GM12878 (cell line): ENCODE measurements around the gene PIGN. TPM values are rescaled to one million over a fixed set of nuclear protein-coding genes. Genes with fewer than 3 reads are reported as not detected.

Experiments
- ATAC-seq: fragments of 200-7000 bp; cut with Tn5 transposase; 3 replicates; pipeline ENCODE4 v1.9.1; 2020; ENCODE audit warnings: mild to moderate bottlenecking, moderate library complexity
- BruUV-seq: library from RNA; stranded (reverse); fragments of 400-500 nt; replicated peaks from 2 replicates; lab custom pipeline; 2021; lab: Mats Ljungman, UMichigan
- CTCF ChIA-PET: fragments of 300-600 bp; sonication (Branson Sonifier 250); formaldehyde crosslinking; extraction: SDS; loops from one replicate; lab custom pipeline; 2021; ENCODE audit warnings: inconsistent platforms; lab: Yijun Ruan, JAX
- POLR2A ChIA-PET: fragments of 350-600 bp; formaldehyde crosslinking; extraction: SDS; loops from one replicate; lab custom pipeline; 2021; ENCODE audit warnings: inconsistent platforms; lab: Charles Lee
- RAD21 ChIA-PET: fragments of 300-600 bp; sonication (Branson Sonifier 250); formaldehyde crosslinking; loops from one replicate; lab custom pipeline; 2023; ENCODE audit warnings: antibody characterized with exemption; ENCODE audit not compliant: unreplicated experiment; lab: Charles Lee
- SMC1A ChIA-PET: fragments of 300-600 bp; sonication (Branson Sonifier 250); formaldehyde crosslinking; loops from one replicate; lab custom pipeline; 2023; ENCODE audit not compliant: unreplicated experiment, uncharacterized antibody; lab: Charles Lee
- DNase-seq: peaks from one replicate; pipeline ENCODE4 v3.0.0-alpha.2; 2011; ENCODE audit warnings: low read depth, low spot score
- FAIRE-seq: peaks from 3 replicates; lab custom pipeline; 2011; peaks lifted over from hg19 to GRCh38; lab: Jason Lieb, UNC
- H2AFZ ChIP-seq: 2 replicates; pipeline ENCODE4 v1.6.0; 2011; ENCODE audit warnings: low read depth, low read length, control low read depth; ENCODE audit not compliant: control insufficient read depth
- H3K27ac ChIP-seq: 2 replicates; pipeline ENCODE4 v1.5.1; 2011; ENCODE audit warnings: control low read depth; ENCODE audit not compliant: control insufficient read depth, insufficient read depth
- H3K27me3 ChIP-seq, 2 experiments: replicated peaks in 1 of 2; 2 replicates each; pipeline versions ENCODE4 v1.6.0 to v1.6.1; 2011; ENCODE audit warnings: low read length in 1 of 2; ENCODE audit not compliant: control insufficient read depth in 2 of 2, insufficient read depth in 2 of 2
- H3K36me3 ChIP-seq, 2 experiments: 2 replicates each; pipeline ENCODE4 v1.5.1; 2011; ENCODE audit warnings: low read length in 1 of 2; ENCODE audit not compliant: control insufficient read depth in 2 of 2, insufficient read depth in 2 of 2
- H3K4me1 ChIP-seq: 2 replicates; pipeline ENCODE4 v1.6.1; 2011; ENCODE audit warnings: mild to moderate bottlenecking, low read length, moderate library complexity, mixed read lengths; ENCODE audit not compliant: control insufficient read depth, insufficient read depth
- H3K4me2 ChIP-seq: 2 replicates; pipeline ENCODE4 v1.6.0; 2011; ENCODE audit warnings: control low read depth; ENCODE audit not compliant: control insufficient read depth, insufficient read depth
- H3K4me3 ChIP-seq: fragments of 200-600 bp; sonication (generic); 2 replicates; pipeline ENCODE4 v1.5.1; 2016
- H3K79me2 ChIP-seq: 2 replicates; pipeline ENCODE4 v1.6.0; 2011; ENCODE audit warnings: low read length; ENCODE audit not compliant: control insufficient read depth, insufficient read depth
- H3K9ac ChIP-seq: 2 replicates; pipeline ENCODE4 v1.8.0; 2011; ENCODE audit warnings: low read length, control low read depth, mixed read lengths; ENCODE audit not compliant: control insufficient read depth, insufficient read depth
- H3K9me3 ChIP-seq: replicated peaks from 3 replicates; pipeline ENCODE4 v1.5.1; 2011; ENCODE audit warnings: mild to moderate bottlenecking, low read length; ENCODE audit not compliant: control insufficient read depth, insufficient read depth
- H4K20me1 ChIP-seq: 2 replicates; pipeline ENCODE4 v1.6.0; 2011; ENCODE audit not compliant: control insufficient read depth, insufficient read depth
- BCLAF1 ChIP-seq: fragments of 450-650 bp; IDR thresholded peaks from 2 replicates; pipeline ENCODE4 v1.6.1; 2017; ENCODE audit warnings: antibody characterized with exemption, mild to moderate bottlenecking, moderate library complexity
- CBFB ChIP-seq: IDR thresholded peaks from 2 replicates; pipeline ENCODE4 v1.6.1; 2016; ENCODE audit warnings: antibody characterized with exemption, low read depth
- CHD2 ChIP-seq: IDR thresholded peaks from 2 replicates; pipeline ENCODE4 v1.6.1; 2011; ENCODE audit warnings: low read depth, low read length, improper control_type of control experiment, borderline replicate concordance
- EP300 ChIP-seq, 2 experiments: fragments of 150-350 bp in 1 of 2; IDR thresholded peaks; 2 replicates each; pipeline ENCODE4 v1.6.1; 2011 to 2012; ENCODE audit warnings: low read depth in 2 of 2, low read length in 2 of 2, borderline replicate concordance in 1 of 2, improper control_type of control experiment in 1 of 2, inconsistent platforms in 1 of 2; ENCODE audit not compliant: control insufficient read depth in 1 of 2
- IRF5 ChIP-seq: fragments of 450-650 bp; IDR thresholded peaks from 2 replicates; pipeline ENCODE4 v1.6.1; 2017; ENCODE audit warnings: borderline replicate concordance
- KAT2A ChIP-seq: conservative IDR thresholded peaks from 2 replicates; pipeline ENCODE4 v1.6.1; 2011; ENCODE audit warnings: low read depth, low read length; ENCODE audit not compliant: control insufficient read depth
- MYB ChIP-seq: fragments of 150-350 bp; IDR thresholded peaks from 2 replicates; pipeline ENCODE4 v1.6.1; 2014; ENCODE audit warnings: mild to moderate bottlenecking, low read depth, low read length, borderline replicate concordance
- NR2F1 ChIP-seq: fragments of 450-650 bp; conservative IDR thresholded peaks from 2 replicates; pipeline ENCODE4 v1.6.1; 2017; ENCODE audit warnings: mild to moderate bottlenecking
- POLR2A ChIP-seq: IDR thresholded peaks from 2 replicates; pipeline ENCODE4 v1.6.1; 2011; ENCODE audit warnings: low read depth, mild to moderate bottlenecking, low read length
- SMC3 ChIP-seq: IDR thresholded peaks from 2 replicates; pipeline ENCODE4 v1.6.1; 2011; ENCODE audit warnings: low read length, improper control_type of control experiment, borderline replicate concordance
- SP1 ChIP-seq: IDR thresholded peaks from one replicate; pipeline ENCODE4 v1.6.1; 2011; ENCODE audit warnings: low read depth, low read length
- SREBF2 ChIP-seq: IDR thresholded peaks from 2 replicates; pipeline ENCODE4 v1.6.1; 2012; ENCODE audit warnings: mild to moderate bottlenecking, low read length
- SRF ChIP-seq, 2 experiments: IDR thresholded peaks; 2 replicates each; pipeline ENCODE4 v1.6.1; 2011; ENCODE audit warnings: low read depth in 2 of 2, low read length in 2 of 2, mild to moderate bottlenecking in 1 of 2, moderate library complexity in 1 of 2
- SUZ12 ChIP-seq: fragments of 200-600 bp; sonication (generic); IDR thresholded peaks from one replicate; pipeline ENCODE4 v1.6.1; 2018; ENCODE audit warnings: antibody characterized with exemption, mild to moderate bottlenecking; ENCODE audit not compliant: unreplicated experiment
- TCF3 ChIP-seq: IDR thresholded peaks from 2 replicates; pipeline ENCODE4 v1.6.1; 2012; ENCODE audit warnings: low read depth, mild to moderate bottlenecking, low read length, borderline replicate concordance; ENCODE audit not compliant: insufficient read depth
- TCF7 ChIP-seq: IDR thresholded peaks from 2 replicates; pipeline ENCODE4 v1.6.1; 2014; ENCODE audit warnings: antibody characterized with exemption, borderline replicate concordance
- YBX1 ChIP-seq: fragments of 450-650 bp; IDR thresholded peaks from 2 replicates; pipeline ENCODE4 v1.6.1; 2016; ENCODE audit warnings: antibody characterized with exemption
- ZSCAN29 ChIP-seq: fragments of 450-650 bp; IDR thresholded peaks from 2 replicates; pipeline ENCODE4 v1.6.1; 2017; ENCODE audit warnings: mild to moderate bottlenecking, moderate library complexity
- WGBS: methylation state at CpG from one replicate; pipeline ENCODE4 v1.1.6; 2016; ENCODE audit warnings: low lambda C conversion rate; ENCODE audit not compliant: insufficient replicate concordance, insufficient coverage; ENCODE audit errors: missing lambda C conversion rate; 5-methylcytosine and 5-hydroxymethylcytosine counted together
- in situ Hi-C: fragments of 300-500 bp; cut with MboI; formaldehyde crosslinking; loops from 9 replicates; pipeline ENCODE4 v1.14.3; 2018; ENCODE audit warnings: mixed read lengths
- intact Hi-C: fragments of 100-400 bp; cut with micrococcal nuclease; formaldehyde crosslinking; loops from one replicate; pipeline ENCODE4 v1.14.2; 2022; ENCODE audit not compliant: unreplicated experiment
- polyA plus RNA-seq, 11 experiments: library from polyadenylated mRNA; depleted of rRNA in 4 of 11; unstranded in 6 of 11; stranded (reverse) in 5 of 11; fragments of >200 nt; fragmentation: Nextera tagmentation in 4 of 11; fragmentation: Illumina TruSeq in 1 of 11; extraction: Ambion mirVana in 4 of 11; extraction: Trizol in 1 of 11; gene quantifications; 1 replicate in 1 of 11; 2 replicates in 10 of 11; pipeline versions ENCODE4 v1.2.1 to v1.2.3, GENCODE V29; 2011 to 2016; ENCODE audit warnings: inconsistent platforms in 2 of 11, missing spikeins in 2 of 11, low read depth in 1 of 11
- total RNA-seq, 4 experiments: library from RNA; depleted of rRNA in 3 of 4; stranded (reverse); fragments of >200 nt in 3 of 4; fragmentation: Illumina TruSeq in 1 of 4; extraction: Trizol in 1 of 4; gene quantifications; 2 replicates each; pipeline versions ENCODE4 v1.2.1 to v1.2.3, GENCODE V29; 2013 to 2021

PIGN gene
- total and polyA plus RNA-seq, 10 of the 15 experiments (the other 5 are each of a cell fraction or from before 2014, with no cell fraction given): 6.9 to 25.4 (median 18.7) TPM

GRCh38 chr18:62069556-62069955, 117.3 kb downstream of the PIGN start (continued):
- no peak for TF ChIP-seq BCLAF1
- TF ChIP-seq MYB: no peak
- TF ChIP-seq POLR2A: no peak
- no peak for TF ChIP-seq TCF3
- no peak for TF ChIP-seq SRF (IDR thresholded peaks at IDR 0.05; ENCODE audit: low read depth in 2 of 2, low read length in 2 of 2)
- TF ChIP-seq KAT2A: no peak
- no peak for TF ChIP-seq EP300 (IDR thresholded peaks at IDR 0.05; ENCODE audit: borderline replicate concordance in 1 of 2, control insufficient read depth in 1 of 2, low read depth in 2 of 2, low read length in 2 of 2)
- TF ChIP-seq, all 136 proteins: peak for 0

GRCh38 chr18:62066102-62066818, 120.6 kb downstream of the PIGN start:
- Histone ChIP-seq H3K4me2 (no peak overlapping the region), H2AFZ (no peak overlapping the region), H4K20me1 (no peaks in the 10 kb centered on the region), H3K36me3 (no peaks in the 10 kb centered on the region), H3K4me3 (no peak overlapping the region), H3K27ac (no peak overlapping the region), H3K27me3 (no peaks in the 10 kb centered on the region), H3K4me1 (no peaks in the 10 kb centered on the region), H3K9me3 (no peaks in the 10 kb centered on the region), H3K79me2 (no peaks in the 10 kb centered on the region), H3K9ac (no peak overlapping the region)
- POLR2A ChIA-PET: no interaction called here
- in situ Hi-C loops: no loop called here
- intact Hi-C loops: no loop called here
- CTCF ChIA-PET: no interaction called here
- no peak for FAIRE-seq
- SMC1A ChIA-PET: no interaction called here
- WGBS: 96% methylated on average over 5 of the region's 5 CpGs
- no peak for DNase-seq
- no TSS peak for BruUV-seq
- ATAC-seq: no peak
- RAD21 ChIA-PET: no interaction called here
- TF ChIP-seq NR2F1 (no peak), CBFB (no peak), IRF5 (no peak), SMC3 (no peak), CHD2 (no peak), YBX1 (no peak), SP1 (no peak), SUZ12 (no peak), SREBF2 (no peak), ZSCAN29 (no peak), TCF7 (no peak)
